DMS79 (cell line): Measurements from ENCODE around the gene CSTPP1.

Experiments
- DNase-seq: peaks from one replicate; lab custom pipeline; 2025; lab: John Stamatoyannopoulos, UW

Gene CSTPP1, protein sequence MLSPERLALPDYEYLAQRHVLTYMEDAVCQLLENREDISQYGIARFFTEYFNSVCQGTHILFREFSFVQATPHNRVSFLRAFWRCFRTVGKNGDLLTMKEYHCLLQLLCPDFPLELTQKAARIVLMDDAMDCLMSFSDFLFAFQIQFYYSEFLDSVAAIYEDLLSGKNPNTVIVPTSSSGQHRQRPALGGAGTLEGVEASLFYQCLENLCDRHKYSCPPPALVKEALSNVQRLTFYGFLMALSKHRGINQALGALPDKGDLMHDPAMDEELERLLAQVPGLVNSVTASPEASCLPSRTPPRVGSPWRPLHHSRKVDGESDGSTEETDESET

DNA sequence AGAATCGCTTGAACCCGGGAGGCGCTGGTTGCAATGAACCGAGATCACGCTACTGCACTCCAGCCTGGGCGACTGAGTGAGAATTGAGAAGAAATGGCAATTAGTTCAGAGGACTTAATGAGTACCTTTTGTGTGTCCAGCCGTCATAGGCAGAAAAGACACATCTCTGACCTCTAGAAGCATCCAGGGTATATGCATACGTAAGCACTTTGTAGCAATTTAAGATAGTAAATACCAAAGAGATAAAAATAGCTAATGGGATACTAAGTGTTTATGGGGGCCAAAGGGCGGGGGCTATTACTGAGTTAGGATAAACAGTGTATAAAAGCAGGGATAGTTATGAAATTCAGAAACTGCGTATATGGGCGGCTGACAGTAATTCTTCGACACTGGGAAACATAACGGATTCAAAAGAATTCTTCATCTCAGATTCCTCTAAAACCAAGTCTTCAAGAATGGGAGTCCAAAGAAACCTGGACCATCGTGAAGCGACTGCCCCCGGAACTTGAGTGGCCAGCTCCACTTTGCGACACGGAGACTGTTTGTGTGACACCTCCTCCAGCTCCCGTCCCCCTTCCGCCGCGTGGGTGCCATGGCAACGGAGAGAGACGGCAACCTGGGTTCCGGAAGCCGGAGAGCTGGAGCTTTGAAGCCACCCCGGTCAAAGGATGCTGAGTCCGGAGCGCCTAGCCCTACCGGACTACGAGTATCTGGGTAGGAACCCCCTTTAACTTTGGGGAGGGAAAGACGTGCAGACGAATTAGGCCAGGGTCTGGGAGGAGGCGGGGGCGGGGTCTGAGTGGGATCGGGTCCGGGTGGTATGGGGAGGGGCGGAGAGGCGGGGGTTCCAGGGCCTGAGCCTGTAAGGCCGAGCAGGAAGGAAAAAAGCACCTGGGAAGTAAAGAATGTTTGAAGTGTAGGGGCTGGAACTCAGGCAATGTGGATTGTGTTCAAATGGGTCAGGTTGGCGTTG lies at the start of gene CSTPP1:
TSS of gene CSTPP1 (plus strand) at position 624 of the 973 bp plus-strand sequence. CDS start at position 669, 45 bp downstream.
- DNase-seq = peak; percentile 85

- no peak for DNase-seq
Observed at GRCh38 chr11:46888636-46889035, 47.9 kb upstream of the CSTPP1 start.

GRCh38 chr11:46889251-46889650 lies 47.3 kb upstream of the CSTPP1 start:
- no peak for DNase-seq

- peak; percentile 59 for DNase-seq
Observed at GRCh38 chr11:46889689-46890475, 46.7 kb upstream of the CSTPP1 start.

DNA sequence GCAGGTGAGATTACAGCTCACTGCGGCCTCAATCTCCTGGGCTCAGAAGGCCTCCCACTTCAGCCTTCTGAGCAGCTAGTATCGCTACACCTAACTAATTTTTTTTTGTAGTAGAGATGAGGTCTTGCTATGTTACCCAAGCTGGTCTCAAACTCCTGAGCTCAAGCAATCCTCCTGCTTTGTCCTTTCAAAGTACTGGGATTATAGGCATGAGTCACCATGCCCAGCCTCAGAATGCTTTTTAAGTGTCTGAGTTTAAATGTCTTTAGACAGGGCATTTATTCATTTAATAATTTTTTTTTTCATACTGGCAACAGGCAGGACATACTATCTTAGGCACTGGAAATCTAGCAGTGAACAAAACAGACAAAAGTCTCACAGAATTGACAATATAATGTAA lies 45.9 kb upstream of the CSTPP1 start:
- no peak for DNase-seq

GRCh38 chr11:46892109-46892508 lies 44.5 kb upstream of the CSTPP1 start:
- DNase-seq = no peak

DNA sequence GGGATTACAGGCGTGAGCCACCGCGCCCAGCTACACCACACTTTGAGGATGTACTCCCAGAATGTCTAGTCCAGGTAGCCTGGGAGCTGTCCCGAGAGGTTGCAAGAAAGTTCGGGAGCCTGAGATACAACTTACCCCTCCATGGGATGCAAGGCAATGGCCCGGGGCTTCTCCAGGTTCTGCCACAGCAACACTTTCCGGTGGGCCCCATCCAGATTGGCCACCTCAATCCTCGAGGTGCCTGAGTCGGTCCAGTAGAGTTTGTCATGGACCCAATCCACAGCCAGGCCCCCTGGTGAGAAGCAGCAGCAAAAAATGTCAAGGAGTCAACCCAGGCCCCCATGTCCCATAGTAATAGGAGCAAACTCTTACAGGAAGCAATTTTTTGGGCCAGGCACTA lies 43.7 kb upstream of the CSTPP1 start:
- no peak for DNase-seq

GRCh38 chr11:46894506-46894905 lies 42.1 kb upstream of the CSTPP1 start:
- no peak for DNase-seq

DNA sequence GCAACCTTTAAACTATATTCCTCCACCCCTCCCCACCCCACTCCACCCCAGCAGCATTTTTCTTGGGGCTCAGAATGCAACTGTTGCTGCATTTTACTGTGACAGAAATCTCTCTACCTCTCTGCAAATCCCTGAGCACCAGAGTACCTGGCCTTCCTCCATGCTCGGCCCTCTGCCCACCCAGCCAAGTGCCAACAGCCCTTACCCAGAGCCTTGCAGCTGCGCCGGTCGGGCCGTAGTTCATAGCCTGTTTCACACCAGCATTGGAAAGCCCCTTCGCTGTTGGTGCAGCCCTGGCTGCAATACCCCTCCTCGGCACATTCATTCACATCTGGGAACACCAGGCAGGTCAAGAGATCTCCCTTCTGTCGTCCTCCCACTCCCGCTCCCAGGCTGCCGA lies 41.6 kb upstream of the CSTPP1 start:
- no peak for DNase-seq

DNA sequence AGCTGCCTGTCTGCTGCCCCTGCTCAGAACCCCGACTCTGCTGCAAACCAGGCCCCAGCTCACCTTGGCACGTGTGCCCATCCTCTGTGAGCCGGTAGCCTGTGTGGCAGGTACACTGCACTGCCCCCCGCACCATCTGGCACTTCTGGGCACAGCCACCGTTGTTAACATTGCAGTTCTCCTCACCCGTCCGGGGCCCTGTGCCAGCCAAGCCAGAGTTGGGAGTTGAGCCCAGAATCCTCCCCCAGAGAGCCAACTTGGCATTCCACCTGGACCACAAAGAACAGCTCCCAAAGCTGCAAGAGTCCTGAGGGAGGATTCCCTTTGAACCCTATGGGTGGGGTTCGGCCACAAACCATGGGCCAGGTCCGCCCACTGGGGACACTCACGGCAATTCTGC lies 40.7 kb upstream of the CSTPP1 start:
- peak; percentile 17 for DNase-seq

DNA sequence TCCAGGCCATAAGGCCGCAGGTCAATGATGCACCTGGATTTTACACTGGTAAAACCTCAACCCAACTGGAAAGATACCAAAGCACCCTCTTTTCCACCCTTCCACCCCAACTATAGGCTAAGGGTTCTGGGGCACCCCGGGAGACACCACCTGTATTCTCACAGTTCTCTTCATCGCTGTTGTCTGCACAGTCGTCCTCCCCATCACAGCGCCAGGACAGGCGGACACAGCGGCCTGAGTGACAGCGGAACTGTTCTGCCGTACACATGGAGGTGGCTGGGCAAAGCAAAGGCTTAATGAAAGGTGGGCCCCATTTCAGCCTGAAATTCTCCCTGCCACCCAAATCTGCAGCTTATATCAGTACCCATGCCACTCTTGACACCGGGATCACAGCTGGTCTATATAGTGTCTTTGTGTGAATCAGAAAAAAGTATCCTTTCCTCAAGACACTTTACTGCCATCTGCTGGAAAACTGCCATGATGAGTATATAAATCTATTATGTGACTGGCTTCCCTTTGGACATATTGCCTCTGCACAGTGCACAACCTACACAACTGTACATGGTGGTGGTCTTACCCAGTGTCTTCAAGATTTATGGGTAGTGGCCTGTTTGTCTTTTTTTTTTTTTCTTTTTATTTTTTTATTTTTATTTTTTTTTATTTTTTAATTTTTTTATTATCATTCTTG lies 39.7 kb upstream of the CSTPP1 start:
- no peak for DNase-seq

DNA sequence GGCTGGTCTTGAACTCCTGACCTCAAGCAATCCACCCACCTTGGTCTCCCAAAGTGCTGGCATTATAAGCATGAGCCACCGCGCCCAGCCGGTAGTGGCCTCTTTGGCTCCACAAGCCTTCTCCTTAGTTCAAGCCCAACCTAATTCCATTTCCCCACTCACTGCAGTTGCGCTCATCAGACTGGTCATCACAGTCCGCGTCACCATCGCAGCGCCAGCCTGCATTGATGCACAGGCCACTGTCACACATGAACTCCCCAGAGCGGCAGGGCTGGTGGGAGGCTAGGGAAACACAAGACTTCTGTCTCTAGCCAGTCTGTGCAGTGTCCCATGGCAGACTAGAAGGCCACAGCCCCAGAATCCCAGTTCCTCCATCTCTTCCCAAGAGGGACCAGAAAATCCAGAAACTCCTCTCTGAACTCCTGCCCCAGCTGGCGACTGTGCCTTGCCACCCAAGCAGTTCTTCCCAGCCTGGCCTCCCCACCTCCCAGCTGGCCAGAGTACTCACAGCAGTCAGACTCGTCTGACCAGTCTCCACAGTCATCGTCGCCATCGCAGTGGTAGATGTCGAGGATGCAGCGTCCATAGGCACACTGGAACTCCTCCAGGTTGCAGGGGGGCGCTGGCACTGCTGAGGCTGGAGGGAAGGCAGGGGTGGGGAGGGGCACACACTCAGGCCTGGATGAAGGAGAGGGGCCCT lies 38.0 kb upstream of the CSTPP1 start:
- DNase-seq = no peak

- DNase-seq = no peak
Observed at GRCh38 chr11:46899501-46900025, 37.0 kb upstream of the CSTPP1 start.

- DNase-seq = no peak
Observed at GRCh38 chr11:46900091-46900746, 36.3 kb upstream of the CSTPP1 start.

GRCh38 chr11:46901156-46901555 lies 35.4 kb upstream of the CSTPP1 start:
- no peak for DNase-seq

GRCh38 chr11:46902694-46903093 lies 33.9 kb upstream of the CSTPP1 start:
- peak; percentile 69 for DNase-seq

DNA sequence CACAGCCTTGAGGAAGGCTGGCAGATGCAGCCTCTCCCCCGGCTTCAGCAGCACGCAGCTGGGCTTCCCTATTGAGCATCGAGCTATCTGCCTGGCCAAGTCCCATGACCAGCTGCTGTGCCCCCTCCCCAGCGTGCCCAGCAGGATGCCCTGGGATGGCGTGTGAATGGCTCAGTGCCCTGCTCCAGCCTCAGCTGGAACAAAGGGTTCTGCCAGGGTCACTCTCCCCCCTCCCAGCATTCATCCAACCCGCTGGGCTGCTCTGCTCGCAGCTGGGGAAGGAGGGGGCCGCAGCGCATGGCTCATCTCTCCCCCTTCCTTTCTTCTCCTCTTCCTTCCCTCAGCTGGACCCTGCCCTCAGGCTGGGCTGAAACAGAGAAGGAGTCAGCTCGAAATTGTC lies 32.7 kb upstream of the CSTPP1 start:
- DNase-seq = no peak

DNA sequence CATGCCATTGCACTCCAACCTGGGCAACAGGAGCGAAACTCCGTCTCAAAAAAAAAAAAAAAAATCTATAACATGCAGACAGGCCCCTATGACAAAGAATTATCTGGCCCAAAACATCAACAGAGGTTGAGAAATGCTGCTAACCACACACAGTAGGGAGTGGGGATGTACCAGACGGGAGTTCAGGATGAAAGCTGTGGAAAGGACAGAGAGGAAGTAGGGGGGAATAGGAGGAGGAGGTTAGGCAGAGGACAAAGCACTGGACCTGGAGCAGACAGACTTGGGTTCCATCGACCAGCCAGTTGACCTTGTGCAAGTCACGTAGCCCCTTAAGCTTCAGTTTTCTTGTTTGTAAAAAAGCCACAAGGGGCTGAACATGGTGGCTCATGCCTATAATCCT lies 30.8 kb upstream of the CSTPP1 start:
- no peak for DNase-seq

DNA sequence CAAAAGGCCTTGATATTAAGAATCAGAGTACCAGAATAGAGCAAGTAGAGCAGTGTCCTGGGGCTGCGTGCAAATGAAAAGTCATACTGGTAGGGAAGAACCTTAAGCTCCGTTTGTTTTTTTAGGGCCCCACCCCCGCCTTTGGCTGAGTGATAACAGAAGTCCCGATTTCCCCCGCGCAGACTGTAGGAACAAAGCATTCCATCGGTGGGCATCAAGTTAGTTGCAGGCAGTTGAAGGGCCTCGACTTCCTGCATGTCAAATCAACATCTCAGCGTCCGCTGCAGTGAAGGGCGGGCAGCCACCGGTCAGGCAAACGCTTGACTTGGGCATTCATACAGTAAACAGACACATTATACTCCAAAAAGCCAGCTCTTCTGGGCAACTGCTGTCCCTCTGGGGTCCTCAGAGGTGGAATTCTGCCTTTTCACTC lies 29.9 kb upstream of the CSTPP1 start:
- no peak for DNase-seq

DNA sequence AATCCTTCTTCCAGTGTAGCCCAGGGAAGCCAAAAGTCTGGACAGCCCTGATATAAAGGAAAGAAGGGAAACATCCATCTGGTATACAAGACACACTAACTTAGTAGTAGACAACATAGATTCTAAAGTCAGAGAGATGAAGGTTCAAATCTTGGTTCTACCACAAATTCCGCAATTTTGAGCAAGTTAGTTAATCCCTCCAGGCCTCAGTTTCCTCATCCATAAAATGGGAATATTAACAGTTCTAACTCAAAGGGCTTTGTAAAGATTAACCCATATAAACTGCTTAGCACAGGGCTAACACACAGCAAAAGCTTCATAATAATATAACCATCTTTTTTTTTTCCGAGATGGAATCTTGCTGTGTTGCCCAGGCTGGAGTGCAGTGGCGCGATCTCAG lies 29.0 kb upstream of the CSTPP1 start:
- no peak for DNase-seq
